ENCODE measurements around the gene STK32B. TPM values are rescaled to one million over a fixed set of nuclear protein-coding genes. Genes with fewer than 3 reads are reported as not detected.

The STK32B gene
- polyA plus RNA-seq, 1 of the 3 experiments (the other 2 are of a cell fraction): 0.20 TPM

- no peak for TF ChIP-seq RCOR1 (IDR thresholded peaks at IDR 0.05; ENCODE audit: low read length)
These were observed 153.5 kb downstream of the STK32B start (continued) for GRCh38 chr4:5204781-5205180.

DNA sequence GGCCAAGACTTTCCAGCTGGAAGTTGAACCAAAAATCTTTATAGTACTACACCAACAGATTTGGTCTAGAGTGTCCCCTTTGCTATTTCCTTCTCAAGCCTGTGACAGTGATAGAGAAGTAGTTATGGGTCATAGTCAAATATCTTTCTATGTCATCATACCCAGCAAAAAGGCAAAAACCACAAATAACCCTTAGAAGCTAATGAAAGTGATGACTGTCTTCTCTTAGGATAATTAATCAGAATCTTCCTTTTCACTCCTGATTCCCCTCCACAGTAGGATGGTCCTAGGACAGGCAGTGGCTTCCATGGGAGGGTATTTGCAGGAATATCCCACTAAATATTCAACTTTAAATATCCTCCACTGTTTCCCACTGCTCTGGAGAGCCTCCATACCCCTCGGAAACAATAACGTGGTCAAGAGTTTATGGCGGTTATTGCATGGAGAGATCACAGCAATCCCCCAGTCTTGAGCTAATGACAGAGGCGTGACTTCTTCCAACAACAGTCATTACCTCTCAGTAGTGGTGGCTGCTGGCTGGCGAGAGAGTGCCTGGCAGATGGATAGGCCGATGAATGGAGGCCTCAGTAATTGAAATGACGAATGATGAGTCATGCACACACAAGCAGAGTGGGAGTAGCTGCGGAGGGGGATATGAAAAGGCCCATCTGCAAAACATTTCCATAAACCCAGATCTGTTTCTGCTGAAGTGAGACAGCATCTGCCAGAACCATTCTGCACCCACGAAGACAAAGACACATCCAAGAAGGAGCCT, 154.9 kb downstream of the STK32B start:
- no peak for DNase-seq
- Histone ChIP-seq H4K20me1 (ENCODE audit: insufficient read depth) (no peaks in the 10 kb centered on the region), H3K9me3 (no peaks in the 10 kb centered on the region), H3K9me2 (no peaks in the 10 kb centered on the region), H3K36me3 (replicated peaks in 1 of 2; ENCODE audit: control insufficient read depth in 1 of 2, insufficient read depth in 2 of 2, low read length in 1 of 2) (no peaks in the 10 kb centered on the region), H3K4me3 (ENCODE audit: low read depth in 2 of 2, low read length in 1 of 2) (no peak overlapping the region), H3K27ac (ENCODE audit: low read depth in 2 of 2, low read length in 1 of 2) (no peak overlapping the region), H3K9ac (no peak overlapping the region), H3F3A (replicated peaks; ENCODE audit: insufficient read depth) (no peaks in the 10 kb centered on the region), H3K4me2 (no peak overlapping the region), H3K4me1 (ENCODE audit: control insufficient read depth in 1 of 2, insufficient read depth in 2 of 2, low read depth in 1 of 2, low read length in 1 of 2) (no peaks in the 10 kb centered on the region; a peak in 1 of 4 replicates), H2AFZ (ENCODE audit: low read depth) (no peak overlapping the region), H3K79me2 (ENCODE audit: insufficient read depth) (no peaks in the 10 kb centered on the region), H3K27me3 (ENCODE audit: insufficient read depth) (no peaks in the 10 kb centered on the region)
- ChIA-PET POLR2A (no interaction called here), CTCF (interaction anchor here (1.0 to 1.2 kb wide), 2 partner anchors 9 to 31 kb away, joined by 3 read pairs; no protein-coding TSS in a partner anchor)
- WGBS (ENCODE audit: low lambda C conversion rate): 17% methylated on average over 9 of the region's 9 CpGs
- TF ChIP-seq FOSL2 (IDR thresholded peaks at IDR 0.05; ENCODE audit: borderline replicate concordance, low read depth) (peak; percentile 13; the same call in 1 of the 2 replicates), USF1 (IDR thresholded peaks at IDR 0.05; ENCODE audit: borderline replicate concordance, low read depth) (no peak)

GRCh38 chr4:5209862-5210261, 158.6 kb downstream of the STK32B start:
- H3K79me2 ChIP-seq (ENCODE audit: insufficient read depth): no peaks in the 10 kb centered on the region
- no peak overlapping the region for H3K4me3 ChIP-seq (ENCODE audit: low read depth in 2 of 2, low read length in 1 of 2)
- no peaks in the 10 kb centered on the region; a peak in 1 of 4 replicates for H3K4me1 ChIP-seq (ENCODE audit: control insufficient read depth in 1 of 2, insufficient read depth in 2 of 2, low read depth in 1 of 2, low read length in 1 of 2)
- DNase-seq: no peak
- ChIA-PET CTCF (no interaction called here), POLR2A (no interaction called here)
- no peaks in the 10 kb centered on the region for H3K9me2 ChIP-seq
- H3K9ac ChIP-seq: no peak overlapping the region
- H3K9me3 ChIP-seq: no peaks in the 10 kb centered on the region
- H3F3A ChIP-seq (replicated peaks; ENCODE audit: insufficient read depth): no peaks in the 10 kb centered on the region
- no peak overlapping the region for H3K27ac ChIP-seq (ENCODE audit: low read depth in 2 of 2, low read length in 1 of 2)
- WGBS (ENCODE audit: low lambda C conversion rate): 20% methylated on average over 1 of the region's 1 CpG
- no peak overlapping the region for H3K4me2 ChIP-seq
- H4K20me1 ChIP-seq (ENCODE audit: insufficient read depth): no peaks in the 10 kb centered on the region
- no peak overlapping the region for H2AFZ ChIP-seq (ENCODE audit: low read depth)
- TF ChIP-seq, protein P1, sequence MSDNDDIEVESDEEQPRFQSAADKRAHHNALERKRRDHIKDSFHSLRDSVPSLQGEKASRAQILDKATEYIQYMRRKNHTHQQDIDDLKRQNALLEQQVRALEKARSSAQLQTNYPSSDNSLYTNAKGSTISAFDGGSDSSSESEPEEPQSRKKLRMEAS (IDR thresholded peaks at IDR 0.05; ENCODE audit: low read depth): no peak
- TF ChIP-seq MXI1 (IDR thresholded peaks at IDR 0.05; ENCODE audit: low read depth, low read length) (no peak), NRF1 (IDR thresholded peaks at IDR 0.05; ENCODE audit: low read depth, low read length) (no peak), RCOR1 (IDR thresholded peaks at IDR 0.05; ENCODE audit: low read length) (no peak), FOXJ3 (CRISPR knock-in tag; IDR thresholded peaks at IDR 0.05) (no peak), SMC3 (IDR thresholded peaks at IDR 0.05; ENCODE audit: low read depth, low read length) (no peak)
- H3K27me3 ChIP-seq (ENCODE audit: insufficient read depth): 0 out of 2 replicates have a peak, but pooled peaks cover 16% of the 10 kb centered on the region
- H3K36me3 ChIP-seq (replicated peaks in 1 of 2; ENCODE audit: control insufficient read depth in 1 of 2, insufficient read depth in 2 of 2, low read length in 1 of 2): no peaks in the 10 kb centered on the region

All from SK-N-SH (cell line).